Mammary epithelial cell (primary cell): Measurements from ENCODE around the gene CDH13.

Experiments used
- EZH2 ChIP-seq: IDR thresholded peaks from 2 replicates; pipeline ENCODE4 v1.6.1; 2012; ENCODE audit warnings: low read length, inconsistent platforms, borderline replicate concordance
- TF ChIP-seq, protein P1 (sequence below), 2 donors: IDR thresholded peaks in 1 of 2; conservative IDR thresholded peaks in 1 of 2; 2 replicates each; pipeline ENCODE4 v1.5.1; 2011 to 2012; ENCODE audit warnings: inconsistent platforms in 2 of 2, low read length in 2 of 2, mild to moderate bottlenecking in 2 of 2, control low read depth in 1 of 2, low read depth in 1 of 2; ENCODE audit not compliant: insufficient read depth in 1 of 2; ENCODE audit errors: extremely low read depth in 1 of 2

DNA sequence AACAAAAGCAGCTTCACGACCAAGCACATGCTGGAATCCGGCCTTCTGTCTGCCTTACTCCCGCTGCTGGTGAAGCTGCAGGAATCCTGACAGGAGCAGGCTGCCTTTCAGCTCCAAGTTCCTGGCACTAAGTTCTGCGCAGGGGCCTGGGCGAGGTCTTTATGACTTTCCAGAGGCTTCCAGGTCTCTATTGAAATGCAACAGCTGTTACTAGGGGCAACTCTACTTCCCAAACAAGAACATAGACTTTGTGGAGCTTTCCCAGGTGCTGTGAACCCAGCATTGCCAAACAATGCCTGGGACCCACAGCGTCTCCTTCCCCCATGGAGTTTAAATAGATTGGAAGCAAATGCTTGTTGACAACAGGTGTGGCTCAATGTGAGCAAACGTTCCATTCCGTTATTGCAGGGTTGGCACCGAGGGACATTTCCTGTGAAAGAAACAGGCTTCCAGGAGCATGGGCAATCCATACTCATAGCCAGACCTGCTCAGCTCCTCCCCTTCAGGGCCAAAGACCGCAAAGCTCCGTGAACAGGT lies 156.0 kb downstream of the CDH13 start:
- TF ChIP-seq, protein P1, sequence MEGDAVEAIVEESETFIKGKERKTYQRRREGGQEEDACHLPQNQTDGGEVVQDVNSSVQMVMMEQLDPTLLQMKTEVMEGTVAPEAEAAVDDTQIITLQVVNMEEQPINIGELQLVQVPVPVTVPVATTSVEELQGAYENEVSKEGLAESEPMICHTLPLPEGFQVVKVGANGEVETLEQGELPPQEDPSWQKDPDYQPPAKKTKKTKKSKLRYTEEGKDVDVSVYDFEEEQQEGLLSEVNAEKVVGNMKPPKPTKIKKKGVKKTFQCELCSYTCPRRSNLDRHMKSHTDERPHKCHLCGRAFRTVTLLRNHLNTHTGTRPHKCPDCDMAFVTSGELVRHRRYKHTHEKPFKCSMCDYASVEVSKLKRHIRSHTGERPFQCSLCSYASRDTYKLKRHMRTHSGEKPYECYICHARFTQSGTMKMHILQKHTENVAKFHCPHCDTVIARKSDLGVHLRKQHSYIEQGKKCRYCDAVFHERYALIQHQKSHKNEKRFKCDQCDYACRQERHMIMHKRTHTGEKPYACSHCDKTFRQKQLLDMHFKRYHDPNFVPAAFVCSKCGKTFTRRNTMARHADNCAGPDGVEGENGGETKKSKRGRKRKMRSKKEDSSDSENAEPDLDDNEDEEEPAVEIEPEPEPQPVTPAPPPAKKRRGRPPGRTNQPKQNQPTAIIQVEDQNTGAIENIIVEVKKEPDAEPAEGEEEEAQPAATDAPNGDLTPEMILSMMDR (conservative IDR thresholded peaks at IDR 0.05 in 1 of 2, IDR thresholded peaks at IDR 0.05 in 1 of 2; ENCODE audit: extremely low read depth in 1 of 2, insufficient read depth in 1 of 2, low read depth in 1 of 2, low read length in 2 of 2): no peak
- no peak for TF ChIP-seq EZH2
